Endothelial cell of umbilical vein (primary cell): ENCODE data around the gene MED22. TPM values are rescaled to one million over a fixed set of nuclear protein-coding genes. Genes with fewer than 3 reads are reported as not detected.

Experiments
- BruUV-seq: library from RNA; stranded (reverse); fragments of 400-500 nt; replicated peaks from 2 replicates; lab custom pipeline; 2021; lab: Mats Ljungman, UMichigan
- CTCF ChIA-PET: fragments of 300-600, 350-600 bp; sonication (Branson Sonifier 250); formaldehyde crosslinking; loops from one replicate; lab custom pipeline; 2021; ENCODE audit warnings: antibody characterized with exemption, inconsistent platforms; lab: Charles Lee
- POLR2A ChIA-PET: fragments of 300-600, 350-600 bp; sonication (Branson Sonifier 250); formaldehyde crosslinking; loops from one replicate; lab custom pipeline; 2021; ENCODE audit warnings: antibody characterized with exemption, inconsistent platforms; lab: Charles Lee
- DNase-seq: peaks from one replicate; pipeline ENCODE4 v3.0.0-alpha.2; 2011; ENCODE audit warnings: low read depth, low spot score
- FAIRE-seq: peaks from 2 replicates; lab custom pipeline; 2011; peaks lifted over from hg19 to GRCh38; lab: Jason Lieb, UNC
- H2AFZ ChIP-seq: 2 replicates; pipeline ENCODE4 v1.6.0; 2012; ENCODE audit warnings: low read depth, low read length, control low read depth, inconsistent platforms
- H3K27ac ChIP-seq: 2 replicates; pipeline ENCODE4 v1.5.1; 2011; ENCODE audit warnings: low read depth, mild to moderate bottlenecking, control low read depth, low read length, moderate library complexity; ENCODE audit not compliant: insufficient read depth
- H3K27me3 ChIP-seq, 2 experiments: 2 replicates each; pipeline versions ENCODE4 v1.6.0 to v1.6.1; 2011; ENCODE audit warnings: low read length in 2 of 2, mixed read lengths in 1 of 2; ENCODE audit not compliant: control insufficient read depth in 2 of 2, insufficient read depth in 2 of 2
- H3K36me3 ChIP-seq, 2 experiments: 2 replicates in 1 of 2; 3 replicates in 1 of 2; pipeline ENCODE4 v1.5.1; 2011; ENCODE audit warnings: low read length in 2 of 2, mild to moderate bottlenecking in 1 of 2, moderate library complexity in 1 of 2; ENCODE audit not compliant: control insufficient read depth in 2 of 2, insufficient read depth in 2 of 2; ENCODE audit errors: extremely low read depth in 1 of 2
- H3K4me1 ChIP-seq: 3 replicates; pipeline ENCODE4 v1.5.1; 2011; ENCODE audit warnings: mild to moderate bottlenecking, low read length; ENCODE audit not compliant: control insufficient read depth, insufficient read depth; ENCODE audit errors: extremely low read depth
- H3K4me2 ChIP-seq: 2 replicates; pipeline ENCODE4 v1.6.1; 2011; ENCODE audit warnings: low read length, control low read depth, mixed read lengths; ENCODE audit not compliant: insufficient read depth
- H3K4me3 ChIP-seq, 3 experiments: fragments of 200-600 bp in 1 of 3; sonication (generic), shearing (Covaris generic) in 1 of 3; replicated peaks in 1 of 3; 2 replicates each; pipeline ENCODE4 v1.5.1; 2011 to 2016; ENCODE audit warnings: control low read depth in 3 of 3, low read length in 3 of 3, mild to moderate bottlenecking in 2 of 3, inconsistent platforms in 1 of 3, low read depth in 1 of 3, moderate library complexity in 1 of 3; ENCODE audit not compliant: insufficient read depth in 1 of 3
- H3K79me2 ChIP-seq: 2 replicates; pipeline ENCODE4 v1.6.0; 2012; ENCODE audit warnings: low read length, inconsistent platforms; ENCODE audit not compliant: control insufficient read depth, insufficient read depth
- H3K9ac ChIP-seq: replicated peaks from 2 replicates; pipeline ENCODE3; 2011; ENCODE audit warnings: low read length, control low read depth; ENCODE audit not compliant: insufficient read depth; ENCODE audit errors: extremely low read depth
- H3K9me1 ChIP-seq: replicated peaks from 3 replicates; pipeline ENCODE4 v1.6.0; 2011; ENCODE audit warnings: mild to moderate bottlenecking, low read length; ENCODE audit not compliant: control insufficient read depth, insufficient read depth; ENCODE audit errors: extremely low read depth
- H3K9me3 ChIP-seq: replicated peaks from 2 replicates; pipeline ENCODE4 v1.5.1; 2012; ENCODE audit warnings: low read length, inconsistent platforms; ENCODE audit not compliant: control insufficient read depth, insufficient read depth
- H4K20me1 ChIP-seq: replicated peaks from 2 replicates; pipeline ENCODE3; 2011; ENCODE audit warnings: mild to moderate bottlenecking, low read length; ENCODE audit not compliant: control insufficient read depth, insufficient read depth; ENCODE audit errors: extremely low read depth
- EZH2 ChIP-seq: IDR thresholded peaks from 2 replicates; pipeline ENCODE4 v1.6.1; 2012; ENCODE audit warnings: borderline replicate concordance, low read depth, mild to moderate bottlenecking, moderate library complexity, low read length, inconsistent platforms; ENCODE audit not compliant: severe bottlenecking
- FOS ChIP-seq: IDR thresholded peaks from 2 replicates; pipeline ENCODE4 v1.6.1; 2011; ENCODE audit warnings: mild to moderate bottlenecking, low read length, moderate library complexity, borderline replicate concordance; ENCODE audit not compliant: insufficient read depth
- GATA2 ChIP-seq: IDR thresholded peaks from 2 replicates; pipeline ENCODE4 v1.7.0; 2011; ENCODE audit warnings: low read depth, mild to moderate bottlenecking, moderate library complexity, mixed read lengths, low read length; ENCODE audit not compliant: insufficient read length, insufficient read depth
- JUN ChIP-seq: IDR thresholded peaks from 2 replicates; pipeline ENCODE4 v1.6.1; 2011; ENCODE audit warnings: borderline replicate concordance, low read depth; ENCODE audit not compliant: insufficient read length, insufficient read depth
- MAX ChIP-seq: IDR thresholded peaks from 2 replicates; pipeline ENCODE4 v1.6.1; 2011; ENCODE audit not compliant: insufficient read depth, insufficient read length
- MYC ChIP-seq: IDR thresholded peaks from one replicate; pipeline ENCODE4 v1.6.1; 2011; ENCODE audit warnings: mild to moderate bottlenecking, low read depth, low read length
- POLR2A ChIP-seq: IDR thresholded peaks from 2 replicates; pipeline ENCODE4 v1.6.1; 2012; ENCODE audit warnings: low read depth, mild to moderate bottlenecking, control low read depth, low read length
- POLR2AphosphoS5 ChIP-seq: IDR thresholded peaks from 2 replicates; pipeline ENCODE4 v1.6.1; 2012; ENCODE audit warnings: low read depth, mild to moderate bottlenecking, control low read depth, low read length, moderate library complexity; ENCODE audit not compliant: insufficient read depth
- dilution Hi-C: fragments of 300-500 bp; cut with MboI; formaldehyde crosslinking; loops from one replicate; pipeline ENCODE4 v1.15.0; 2019; ENCODE audit warnings: low sequenced_read_pairs; ENCODE audit not compliant: extremely low pct_ligation_motif_present
- intact Hi-C: fragments of 100-400 bp; cut with micrococcal nuclease; formaldehyde crosslinking; loops from one replicate; pipeline ENCODE4 v1.10.0; 2022
- polyA plus RNA-seq, 4 experiments: library from polyadenylated mRNA; depleted of rRNA in 3 of 4; stranded (reverse) in 3 of 4; unstranded in 1 of 4; fragments of >200 nt; gene quantifications; 2 replicates each; pipeline versions ENCODE4 v1.2.1 to v1.2.3, GENCODE V29; 2011 to 2012; ENCODE audit warnings: missing spikeins in 1 of 4
- total RNA-seq: library from RNA; stranded (reverse); gene quantifications from 2 replicates; pipeline ENCODE4 v1.2.3, GENCODE V29; 2021

Gene MED22
- total and polyA plus RNA-seq, 2 donors (not counting 3 experiments of a cell fraction or from before 2014, with no cell fraction given) = 25.7 to 27.4 TPM

- no peak overlapping the region for H2AFZ ChIP-seq
- no peak for TF ChIP-seq MYC
- TF ChIP-seq POLR2A = no peak
- TF ChIP-seq FOS = no peak
- no peak for TF ChIP-seq JUN
- no peak for TF ChIP-seq GATA2
- no peak for TF ChIP-seq EZH2
- no peaks in the 10 kb centered on the region for H3K9me3 ChIP-seq
- no peaks in the 10 kb centered on the region for H3K27me3 ChIP-seq
- no peaks in the 10 kb centered on the region for H3K36me3 ChIP-seq
- no peaks in the 10 kb centered on the region for H3K4me1 ChIP-seq
- FAIRE-seq (no peak), DNase-seq (no peak)
- POLR2A ChIA-PET = no interaction called here
- no TSS peak for BruUV-seq
- intact Hi-C loops = no loop called here
- no peaks in the 10 kb centered on the region for H3K79me2 ChIP-seq
- H3K9ac ChIP-seq = no peak overlapping the region
- no peak overlapping the region for H3K4me2 ChIP-seq
- no peak overlapping the region for H3K27ac ChIP-seq
- H4K20me1 ChIP-seq = no peaks in the 10 kb centered on the region
- CTCF ChIA-PET = interaction anchor here (1.5 kb wide), 1 partner anchor 137 kb away, joined by 4 read pairs; no protein-coding TSS in a partner anchor
- dilution Hi-C loops = no loop called here
- H3K9me1 ChIP-seq = no peaks in the 10 kb centered on the region
- H3K4me3 ChIP-seq = no peak overlapping the region
These were observed 24.7 kb downstream of the MED22 start for GRCh38 chr9:133323211-133323610.

DNA sequence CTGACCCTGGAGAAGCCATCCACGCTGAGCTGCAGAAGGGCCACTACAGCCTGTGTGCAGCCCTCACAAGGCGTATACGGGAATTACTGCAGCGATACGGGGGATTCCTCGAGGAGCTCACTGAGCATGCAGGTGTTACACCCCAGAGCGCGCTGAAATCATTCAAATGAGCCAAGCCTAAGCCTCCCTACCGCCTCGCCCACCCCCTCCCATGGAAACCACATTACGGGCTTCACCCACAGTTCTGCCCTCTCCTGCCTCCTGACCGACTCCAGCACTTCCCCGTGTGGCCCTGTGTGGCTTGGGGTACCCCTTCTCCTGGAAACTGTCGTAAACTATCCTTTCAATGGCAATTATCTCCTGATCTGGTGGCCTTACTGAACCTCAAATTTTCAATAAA, 25.2 kb downstream of the MED22 start:
- H3K36me3 ChIP-seq = no peaks in the 10 kb centered on the region
- no peak overlapping the region for H3K9ac ChIP-seq
- H3K27me3 ChIP-seq = no peaks in the 10 kb centered on the region
- H3K4me3 ChIP-seq = no peak overlapping the region
- H2AFZ ChIP-seq = no peak overlapping the region
- no peaks in the 10 kb centered on the region for H3K9me1 ChIP-seq
- CTCF ChIA-PET = interaction anchor here (1.5 kb wide), 1 partner anchor 137 kb away, joined by 4 read pairs; no protein-coding TSS in a partner anchor
- no peaks in the 10 kb centered on the region for H3K4me1 ChIP-seq
- FAIRE-seq (no peak), DNase-seq (no peak)
- H3K4me2 ChIP-seq = no peak overlapping the region
- TF ChIP-seq POLR2AphosphoS5 (no peak), GATA2 (no peak), MAX (no peak), JUN (no peak), POLR2A (no peak)
- dilution Hi-C loops (no loop called here), intact Hi-C loops (no loop called here)
- H3K9me3 ChIP-seq = no peaks in the 10 kb centered on the region
- BruUV-seq = no TSS peak
- no peaks in the 10 kb centered on the region for H3K79me2 ChIP-seq
- no peak overlapping the region for H3K27ac ChIP-seq
- H4K20me1 ChIP-seq = no peaks in the 10 kb centered on the region
- POLR2A ChIA-PET = no interaction called here
